Islet precursor cell (in vitro differentiated cells): ENCODE results near the gene TNFRSF18.

Experiments
- DNase-seq: peaks from one replicate; pipeline ENCODE4 v3.0.0-alpha.2; 2018

TNFRSF18 gene

GRCh38 chr1:1210726-1211540 lies 4.5 kb upstream of the TNFRSF18 start:
- no peak for DNase-seq

- no peak for DNase-seq
Measured at GRCh38 chr1:1208713-1209433, 2.5 kb upstream of the TNFRSF18 start.

- DNase-seq = no peak
Measured at GRCh38 chr1:1207571-1207892, 1.1 kb upstream of the TNFRSF18 start.

DNA sequence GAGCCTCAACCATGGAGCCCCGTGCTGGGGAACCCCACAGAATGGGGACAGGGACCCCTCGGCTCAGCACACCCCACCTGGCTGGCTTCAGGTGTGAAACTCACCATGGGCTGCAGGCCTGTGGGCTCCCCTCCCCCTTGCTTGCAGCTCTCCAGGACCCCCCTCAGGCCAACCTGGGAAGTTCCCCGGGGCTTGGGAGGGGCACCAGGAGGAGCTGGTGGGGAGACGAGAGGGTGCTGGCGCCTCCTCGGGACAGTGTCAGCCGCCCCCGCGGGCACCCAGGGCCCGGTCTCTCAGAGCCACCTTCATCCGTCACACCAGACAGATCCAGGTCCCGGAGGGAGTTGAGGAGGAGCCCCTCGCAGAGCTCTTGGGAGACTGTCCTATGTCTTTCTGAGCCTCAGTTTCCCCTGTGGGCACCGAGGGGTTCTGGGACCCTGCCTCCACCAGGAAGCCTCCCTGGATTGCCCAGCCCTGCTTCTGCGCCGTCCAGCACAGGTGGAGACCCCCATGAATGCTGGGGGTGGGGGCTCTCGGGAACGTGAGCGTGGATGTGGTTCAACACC lies 657 bp upstream of the TNFRSF18 start:
- no peak for DNase-seq

- DNase-seq = no peak
Measured at GRCh38 chr1:1205769-1206375, 520 bp downstream of the TNFRSF18 start.

- DNase-seq = no peak
Measured at GRCh38 chr1:1204998-1205768, 1.2 kb downstream of the TNFRSF18 start.

DNA sequence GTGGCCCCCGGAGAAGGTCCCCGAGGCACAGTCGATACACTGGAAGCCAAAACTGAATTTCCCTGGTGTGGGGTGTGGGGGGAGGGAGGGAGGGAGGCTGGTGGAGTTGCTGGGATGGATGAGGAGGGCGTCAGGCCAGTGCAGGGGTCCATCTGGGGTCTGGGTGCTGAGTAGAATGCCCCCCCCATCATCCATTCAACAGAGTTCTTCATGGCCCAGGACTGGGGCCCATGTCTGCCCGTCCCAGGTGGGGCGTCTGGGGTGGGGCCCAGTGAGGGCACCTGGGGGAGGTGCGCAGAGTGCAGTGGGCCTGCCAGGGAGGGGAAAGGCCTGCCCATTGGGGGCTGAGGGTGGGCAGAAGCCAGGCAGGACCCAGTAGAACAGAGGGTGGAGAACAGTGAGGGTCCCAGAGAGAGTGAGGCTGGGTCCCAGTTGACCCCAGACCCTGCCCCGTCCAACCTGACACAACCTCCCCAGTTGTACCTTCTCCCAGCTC lies 1.9 kb downstream of the TNFRSF18 start:
- DNase-seq = no peak

GRCh38 chr1:1203561-1204424 lies 2.6 kb downstream of the TNFRSF18 start:
- no peak for DNase-seq

DNA sequence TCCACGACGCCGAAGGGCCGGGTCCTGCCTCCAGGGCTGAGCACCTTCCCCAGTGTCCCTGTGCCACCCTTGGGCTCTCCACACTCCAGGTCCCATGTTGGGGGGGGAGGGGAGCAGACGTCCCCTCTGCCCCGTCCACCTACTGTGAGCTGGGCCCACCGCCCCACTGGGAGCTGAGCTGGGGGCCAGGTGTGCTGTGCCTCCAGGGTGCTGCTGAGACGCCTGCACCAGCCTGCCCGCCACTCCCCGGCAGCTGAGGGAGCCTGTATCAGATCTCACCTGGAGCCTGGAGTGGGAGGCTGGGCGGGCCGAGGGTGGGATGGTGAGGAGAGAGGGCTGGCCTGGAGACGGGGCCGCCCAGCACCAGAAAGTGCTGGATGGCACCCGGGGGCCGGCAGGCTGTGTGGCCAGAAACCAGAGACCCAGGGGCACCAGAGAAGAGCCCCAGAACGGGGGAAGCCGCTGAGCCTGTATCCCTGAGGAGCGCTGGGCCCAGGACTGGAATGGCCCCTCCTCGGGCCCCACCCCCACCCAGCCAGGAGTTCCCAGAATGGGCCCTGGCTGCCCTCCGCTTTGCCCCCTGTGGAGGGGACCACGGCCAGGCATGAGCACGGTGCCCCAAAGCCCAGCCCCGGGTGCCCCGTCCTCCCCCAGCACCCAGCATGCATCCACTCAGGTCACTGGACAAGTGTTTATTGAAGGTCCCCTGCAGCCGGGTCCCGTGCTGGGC lies 3.4 kb downstream of the TNFRSF18 start:
- DNase-seq = no peak

- DNase-seq = no peak
Measured at GRCh38 chr1:1200876-1201810, 5.2 kb downstream of the TNFRSF18 start.

DNA sequence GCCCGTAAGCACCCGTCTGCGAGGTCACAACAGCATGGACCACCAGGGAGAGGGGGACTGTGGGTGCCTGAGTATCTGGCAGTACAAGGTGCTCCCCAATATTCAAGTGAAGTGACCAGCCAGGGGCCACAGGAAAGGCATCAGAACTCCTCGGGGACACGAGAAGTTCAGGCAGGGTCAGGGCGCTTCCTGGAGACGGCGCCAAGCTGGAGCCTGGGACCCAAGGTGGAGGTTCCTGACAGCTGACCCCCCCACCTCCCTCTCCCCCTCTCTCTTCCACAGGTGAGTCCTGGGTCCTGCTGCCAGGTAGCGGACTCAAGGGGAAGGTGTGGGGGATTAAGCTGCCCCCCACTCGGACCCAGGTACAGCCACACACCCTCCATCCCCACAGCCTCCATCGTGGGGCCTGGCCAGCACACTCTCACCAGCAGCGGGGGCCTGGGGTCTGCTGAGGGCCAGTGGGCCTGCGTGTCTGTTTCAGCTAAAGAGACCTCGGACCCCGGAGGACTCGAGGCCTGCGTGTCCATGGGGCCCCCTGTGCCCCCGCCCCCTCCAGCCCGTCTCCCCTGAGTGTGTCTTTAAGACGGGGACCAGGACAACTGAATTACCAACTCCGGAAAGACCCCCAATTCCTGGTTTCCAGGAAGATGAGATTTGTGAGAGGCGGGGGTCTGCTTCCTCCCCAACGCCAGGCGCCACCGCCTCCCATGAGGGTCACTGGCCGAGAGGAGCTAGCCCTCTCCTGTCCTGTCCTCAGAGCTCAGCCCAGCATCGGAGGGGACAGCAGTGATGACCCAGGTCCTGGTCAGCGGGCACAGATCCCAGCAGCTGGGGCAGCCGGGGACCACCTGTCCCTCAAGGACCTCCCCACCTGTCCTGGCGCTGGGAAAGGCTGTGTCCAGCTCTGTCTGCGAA lies 6.2 kb downstream of the TNFRSF18 start:
- DNase-seq = no peak

DNA sequence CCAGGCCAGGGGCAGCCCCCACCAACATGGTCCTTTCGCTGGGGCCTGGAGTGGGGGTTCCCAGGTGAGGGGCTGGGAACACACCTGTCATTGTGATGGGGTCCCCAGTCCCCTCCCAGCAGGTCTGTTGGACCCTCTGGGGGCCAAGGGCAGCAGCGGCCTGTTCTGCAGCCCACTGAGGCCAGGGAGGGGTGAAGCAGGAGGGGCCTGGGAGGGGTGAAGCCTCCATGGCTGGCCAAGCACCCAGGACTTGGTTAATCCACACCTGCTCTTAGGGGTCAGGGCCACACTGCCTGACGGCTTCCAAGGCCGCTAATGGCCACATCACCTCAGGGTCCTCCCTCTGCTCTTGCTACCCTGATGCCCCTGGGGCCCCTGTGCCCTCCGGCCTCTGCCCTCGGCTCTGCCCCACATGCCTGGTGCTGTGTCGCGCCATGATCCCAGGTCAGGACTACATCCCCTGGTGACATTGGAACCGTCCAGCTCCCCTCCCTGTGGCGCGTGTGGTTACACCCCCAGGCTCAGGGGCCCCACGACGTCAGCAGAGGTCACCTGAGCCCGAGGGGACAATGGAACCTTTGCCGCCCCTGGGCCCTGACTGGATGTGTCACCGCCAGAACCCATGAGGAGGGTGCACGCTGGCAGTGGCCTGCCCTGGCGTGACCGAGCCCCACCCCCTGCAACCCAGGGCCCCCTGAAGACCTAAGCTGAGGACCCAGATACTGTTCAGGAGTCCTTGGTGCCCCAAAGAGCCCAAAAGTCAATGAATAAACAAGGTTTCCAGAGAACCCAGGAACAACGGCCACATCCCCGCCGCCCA lies 7.0 kb downstream of the TNFRSF18 start:
- DNase-seq = no peak

DNA sequence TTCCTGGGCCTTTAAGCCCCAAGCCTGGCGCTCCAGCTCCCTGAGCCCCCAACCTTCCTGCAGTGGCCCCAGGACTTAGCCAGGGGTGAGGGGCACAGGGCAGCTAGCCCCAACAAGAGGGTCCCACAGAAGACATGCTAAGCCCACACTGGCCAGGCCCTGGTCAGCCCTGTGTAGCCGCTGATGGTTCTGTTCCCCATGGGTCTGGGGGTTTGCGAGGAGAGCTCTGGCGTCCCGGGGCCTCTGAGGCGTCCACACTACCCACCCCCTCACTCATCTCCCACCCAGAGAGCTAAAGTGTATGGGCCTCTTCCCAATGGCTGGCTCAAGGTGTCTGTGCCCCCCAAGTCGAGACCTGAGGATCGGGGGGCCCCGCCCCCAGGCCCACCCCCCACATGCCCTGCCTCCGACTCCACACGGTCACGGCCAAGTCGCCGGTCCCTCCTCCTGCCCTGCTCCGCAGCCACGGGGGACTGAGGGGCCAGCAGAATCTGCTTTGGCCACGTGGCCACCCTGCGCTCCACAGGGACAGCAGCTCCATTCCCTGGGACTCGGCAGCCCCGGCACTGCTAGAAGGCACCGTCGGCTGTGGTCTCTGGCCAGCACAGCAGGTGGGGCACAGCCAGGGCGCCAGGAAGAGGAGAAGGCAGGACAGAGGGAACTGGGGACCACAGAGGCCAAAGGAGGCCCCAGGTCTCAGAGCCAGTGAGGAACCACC lies 7.8 kb downstream of the TNFRSF18 start:
- DNase-seq = no peak

DNA sequence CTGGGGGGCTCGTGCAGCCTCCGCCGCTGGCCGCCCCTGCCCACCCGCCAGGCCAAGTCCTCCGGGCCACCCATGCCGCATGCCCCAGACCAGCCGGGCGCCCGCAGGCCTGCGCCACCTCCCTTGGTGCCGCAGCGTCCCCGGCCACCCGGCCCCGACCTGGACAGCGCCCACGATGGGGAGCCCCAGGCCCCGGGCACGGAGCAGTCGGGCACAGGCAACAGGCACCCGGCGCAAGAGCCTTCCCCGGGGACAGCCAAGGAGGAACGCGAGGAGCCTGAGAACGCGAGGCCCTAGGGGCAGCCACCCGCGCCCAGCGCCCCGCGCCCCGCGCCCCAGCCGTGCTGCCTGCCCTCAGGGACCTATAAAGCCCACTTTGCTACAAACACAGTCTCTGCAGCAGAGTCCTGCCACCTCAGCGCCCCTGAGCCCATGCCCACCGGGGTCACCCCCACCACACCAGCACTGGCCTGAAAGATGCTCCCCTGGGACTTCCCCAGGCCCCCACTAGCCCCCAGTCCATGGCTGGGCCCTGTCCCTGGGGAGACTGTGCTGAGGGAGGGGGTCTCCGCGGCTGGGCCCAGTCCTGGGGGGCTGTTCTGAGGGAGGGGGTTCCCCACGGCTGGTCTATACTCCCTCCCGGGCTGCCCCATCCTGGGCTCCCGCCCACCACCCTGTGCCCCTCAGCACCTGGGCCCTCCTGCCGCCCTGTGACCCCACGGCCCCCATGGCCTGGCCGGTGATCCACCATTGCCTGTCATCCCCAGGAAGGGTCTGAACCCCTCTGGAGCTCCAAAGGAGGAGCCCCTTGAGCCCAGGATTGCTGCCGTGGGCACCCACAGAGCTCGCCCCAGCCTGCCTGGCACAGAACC lies 8.6 kb downstream of the TNFRSF18 start:
- no peak for DNase-seq

DNA sequence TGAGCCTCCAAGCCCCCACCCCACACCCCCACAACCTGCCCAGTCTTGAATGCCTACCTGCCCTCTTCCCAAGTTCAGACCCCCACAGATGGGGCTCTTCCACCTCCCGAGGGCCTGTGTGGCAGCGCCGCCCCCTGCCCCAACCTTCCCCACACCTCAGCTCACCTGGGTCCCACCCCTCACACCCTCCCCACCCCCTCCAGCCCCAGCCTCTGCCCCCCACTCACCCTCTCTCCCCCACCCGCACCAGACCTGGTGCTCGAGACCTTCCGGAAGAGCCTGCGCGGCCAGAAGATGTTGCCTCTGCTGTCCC lies 9.2 kb downstream of the TNFRSF18 start:
- DNase-seq = no peak
